H1 (cell line): Measurements from ENCODE around the gene KLK5. TPM values are rescaled to one million over a fixed set of nuclear protein-coding genes. Genes with fewer than 3 reads are reported as not detected.

Experiments used
- CTCF ChIA-PET: fragments of 300-600 bp; sonication (Branson Sonifier 250); formaldehyde crosslinking; loops from one replicate; lab custom pipeline; 2021; ENCODE audit not compliant: partially characterized antibody; lab: Charles Lee
- POLR2A ChIA-PET: fragments of 300-600 bp; sonication (Branson Sonifier 250); formaldehyde crosslinking; loops from one replicate; lab custom pipeline; 2021; ENCODE audit warnings: inconsistent platforms; ENCODE audit not compliant: partially characterized antibody; lab: Charles Lee
- DNase-seq, 2 experiments: peaks; one replicate each; pipeline versions ENCODE4 v3.0.0 to v3.0.0-alpha.2; 2010 to 2022; ENCODE audit warnings: low spot score in 2 of 2, low read depth in 1 of 2, mixed read lengths in 1 of 2
- FAIRE-seq: peaks from 2 replicates; lab custom pipeline; 2011; peaks lifted over from hg19 to GRCh38; lab: Jason Lieb, UNC
- H2AFZ ChIP-seq: 2 replicates; pipeline ENCODE4 v1.8.1; 2012; ENCODE audit warnings: low read length, inconsistent platforms
- H2AK5ac ChIP-seq: 2 replicates; pipeline ENCODE4 v1.6.1; 2013; ENCODE audit warnings: low read depth, low read length
- H2BK120ac ChIP-seq: replicated peaks from 2 replicates; pipeline ENCODE3; 2013; ENCODE audit warnings: low read depth, low read length, inconsistent platforms
- H2BK12ac ChIP-seq: 2 replicates; pipeline ENCODE4 v1.6.1; 2013; ENCODE audit warnings: low read depth, low read length
- H2BK15ac ChIP-seq: 2 replicates; pipeline ENCODE4 v1.6.1; 2013; ENCODE audit warnings: low read length
- H2BK20ac ChIP-seq: 2 replicates; pipeline ENCODE4 v1.6.1; 2013; ENCODE audit warnings: low read length
- H2BK5ac ChIP-seq: 2 replicates; pipeline ENCODE4 v1.6.1; 2013; ENCODE audit warnings: low read depth, low read length
- H3K14ac ChIP-seq: 2 replicates; pipeline ENCODE4 v1.6.1; 2013; ENCODE audit warnings: inconsistent platforms; ENCODE audit not compliant: insufficient read length
- H3K18ac ChIP-seq: 2 replicates; pipeline ENCODE4 v1.6.1; 2013; ENCODE audit warnings: low read length; ENCODE audit errors: extremely low read depth
- H3K23ac ChIP-seq: 2 replicates; pipeline ENCODE4 v1.6.1; 2013; ENCODE audit warnings: inconsistent platforms; ENCODE audit not compliant: insufficient read length
- H3K23me2 ChIP-seq: 2 replicates; pipeline ENCODE4 v1.6.1; 2013; ENCODE audit warnings: low read depth, low read length
- H3K27ac ChIP-seq: 2 replicates; pipeline ENCODE4 v1.6.1; 2011; ENCODE audit warnings: low read depth, low read length, inconsistent platforms
- H3K27me3 ChIP-seq, 4 experiments: replicated peaks in 1 of 4; 1 replicate in 1 of 4; 2 replicates in 3 of 4; pipeline versions ENCODE4 v1.6.1 to v1.8.1; 2011 to 2013; ENCODE audit warnings: low read length in 3 of 4, mild to moderate bottlenecking in 3 of 4, inconsistent platforms in 2 of 4, mixed read lengths in 2 of 4, moderate library complexity in 1 of 4; ENCODE audit not compliant: control insufficient read depth in 3 of 4, insufficient read depth in 3 of 4; ENCODE audit errors: extremely low read depth in 1 of 4
- H3K36me3 ChIP-seq, 4 experiments: 2 replicates each; pipeline versions ENCODE4 v1.6.1 to v1.8.1; 2011 to 2013; ENCODE audit warnings: mild to moderate bottlenecking in 4 of 4, low read length in 3 of 4, moderate library complexity in 2 of 4, control low read depth in 1 of 4, inconsistent platforms in 1 of 4; ENCODE audit not compliant: insufficient read depth in 4 of 4, control insufficient read depth in 2 of 4
- H3K4ac ChIP-seq: replicated peaks from 2 replicates; pipeline ENCODE3; 2013; ENCODE audit warnings: low read length, low read depth, mixed read lengths, inconsistent platforms; ENCODE audit not compliant: insufficient read length
- H3K4me1 ChIP-seq, 4 experiments: replicated peaks in 1 of 4; 1 replicate in 1 of 4; 2 replicates in 3 of 4; pipeline versions ENCODE4 v1.6.1 to v1.8.1; 2011 to 2013; ENCODE audit warnings: low read length in 3 of 4, inconsistent platforms in 2 of 4, mixed read lengths in 1 of 4; ENCODE audit not compliant: insufficient read depth in 4 of 4, control insufficient read depth in 3 of 4
- H3K4me2 ChIP-seq, 2 experiments: 2 replicates each; pipeline versions ENCODE4 v1.6.1 to v1.8.1; 2011 to 2013; ENCODE audit warnings: low read depth in 2 of 2, low read length in 2 of 2, control low read depth in 1 of 2, inconsistent platforms in 1 of 2, mild to moderate bottlenecking in 1 of 2; ENCODE audit not compliant: insufficient read depth in 1 of 2
- H3K4me3 ChIP-seq, 4 experiments: fragments of 200-600, 300-600 bp in 1 of 4; sonication (generic), shearing (Covaris generic), sonication (Bioruptor Twin) in 1 of 4; 2 replicates each; pipeline versions ENCODE4 v1.5.1 to v1.8.1; 2011 to 2016; ENCODE audit warnings: low read length in 4 of 4, low read depth in 3 of 4, control low read depth in 2 of 4, inconsistent platforms in 2 of 4, mild to moderate bottlenecking in 2 of 4, mixed read lengths in 1 of 4, moderate library complexity in 1 of 4; ENCODE audit not compliant: insufficient read depth in 2 of 4; ENCODE audit errors: extremely low read depth in 1 of 4
- H3K56ac ChIP-seq: replicated peaks from 2 replicates; pipeline ENCODE3; 2013; ENCODE audit warnings: low read depth, mild to moderate bottlenecking, mixed read lengths, low read length, inconsistent platforms; ENCODE audit not compliant: insufficient read length
- H3K79me1 ChIP-seq: 2 replicates; pipeline ENCODE4 v1.6.1; 2013; ENCODE audit warnings: low read depth, low read length, control low read depth
- H3K79me2 ChIP-seq, 2 experiments: 2 replicates each; pipeline versions ENCODE4 v1.6.1 to v1.8.1; 2012 to 2013; ENCODE audit warnings: low read length in 2 of 2, mild to moderate bottlenecking in 2 of 2, inconsistent platforms in 1 of 2; ENCODE audit not compliant: insufficient read depth in 2 of 2, control insufficient read depth in 1 of 2
- H3K9ac ChIP-seq, 4 experiments: replicated peaks in 1 of 4; 1 replicate in 1 of 4; 2 replicates in 3 of 4; pipeline versions ENCODE4 v1.6.1 to v1.8.1; 2011 to 2013; ENCODE audit warnings: low read depth in 3 of 4, low read length in 3 of 4, control low read depth in 2 of 4, mild to moderate bottlenecking in 2 of 4, moderate library complexity in 2 of 4, inconsistent platforms in 1 of 4; ENCODE audit errors: extremely low read depth in 1 of 4
- H3K9me3 ChIP-seq, 2 experiments: 2 replicates each; pipeline versions ENCODE4 v1.6.1 to v1.8.1; 2012 to 2013; ENCODE audit warnings: mild to moderate bottlenecking in 2 of 2, moderate library complexity in 2 of 2, control low read depth in 1 of 2, inconsistent platforms in 1 of 2, low read depth in 1 of 2, low read length in 1 of 2, mixed read lengths in 1 of 2; ENCODE audit not compliant: insufficient read depth in 2 of 2
- H4K20me1 ChIP-seq, 2 experiments: replicated peaks in 1 of 2; 2 replicates each; pipeline versions ENCODE3 to v1.8.1; 2011 to 2013; ENCODE audit warnings: inconsistent platforms in 2 of 2, low read length in 2 of 2, mild to moderate bottlenecking in 1 of 2; ENCODE audit not compliant: insufficient read depth in 2 of 2, control insufficient read depth in 1 of 2
- H4K5ac ChIP-seq: 2 replicates; pipeline ENCODE4 v1.6.1; 2013; ENCODE audit warnings: low read length, low read depth, mixed read lengths, inconsistent platforms; ENCODE audit not compliant: insufficient read length
- H4K8ac ChIP-seq: 2 replicates; pipeline ENCODE4 v1.8.0; 2013; ENCODE audit warnings: mild to moderate bottlenecking, moderate library complexity, low read length, inconsistent platforms; ENCODE audit not compliant: insufficient read depth; ENCODE audit errors: extremely low read depth
- H4K91ac ChIP-seq: replicated peaks from 2 replicates; pipeline ENCODE3; 2013; ENCODE audit warnings: low read length, mixed read lengths, inconsistent platforms; ENCODE audit not compliant: insufficient read length
- MAX ChIP-seq: IDR thresholded peaks from 2 replicates; pipeline ENCODE4 v1.6.1; 2012; ENCODE audit warnings: inconsistent platforms
- SRF ChIP-seq: IDR thresholded peaks from 2 replicates; pipeline ENCODE4 v1.6.1; 2011; ENCODE audit warnings: mild to moderate bottlenecking, low read depth, low read length, moderate library complexity
- WGBS, 2 experiments: shearing (Covaris generic) in 1 of 2; methylation state at CpG; one replicate each; pipeline versions ENCODE4 v1.1.6 to v1.1.7; 2013 to 2015; ENCODE audit warnings: low lambda C conversion rate in 2 of 2, mixed read lengths in 2 of 2, inconsistent platforms in 1 of 2, low coverage in 1 of 2, missing lambda C conversion rate in 1 of 2; ENCODE audit not compliant: insufficient replicate concordance in 2 of 2, insufficient coverage in 1 of 2, insufficient read length in 1 of 2; ENCODE audit errors: extremely low coverage in 1 of 2, missing lambda C conversion rate in 1 of 2; 5-methylcytosine and 5-hydroxymethylcytosine counted together
- polyA plus RNA-seq, 7 experiments: library from polyadenylated mRNA; depleted of rRNA in 3 of 7; stranded (reverse) in 5 of 7; unstranded in 2 of 7; fragments of >200 nt in 5 of 7; fragments of 200-250 nt in 2 of 7; gene quantifications; 1 replicate in 5 of 7; 2 replicates in 1 of 7; 4 replicates in 1 of 7; pipeline versions ENCODE4 v1.2.1 to v1.2.3, GENCODE V29; 2011 to 2013; ENCODE audit warnings: missing spikeins in 2 of 7, mixed read lengths in 2 of 7
- total RNA-seq: library from RNA; stranded (reverse); fragmentation: NEBNext Ultra II Directional; extraction: Animal tissue kit (Norgen Biotek cat#: 25700); gene quantifications from 2 replicates; pipeline ENCODE4 v1.2.1, GENCODE V29; 2021

KLK5 gene
- total and polyA plus RNA-seq, 2 of the 8 experiments (the other 6 are each of a cell fraction or from before 2014, with no cell fraction given): 0.76 to 2.0 TPM

GRCh38 chr19:50921426-50922316, 31.2 kb downstream of the KLK5 start:
- Histone ChIP-seq H2AFZ (no peak overlapping the region), H2BK20ac (no peak overlapping the region), H3K36me3 (no peaks in the 10 kb centered on the region), H3K56ac (no peak overlapping the region), H3K23ac (no peak overlapping the region), H2BK12ac (no peak overlapping the region), H4K91ac (no peak overlapping the region), H4K5ac (no peak overlapping the region), H3K4me1 (peaks cover 0 to 7% (median 5%) of the 10 kb centered on the region in 4 experiments; a peak in 5 of 7 replicates), H3K18ac (no peak overlapping the region), H3K4ac (no peak overlapping the region), H2AK5ac (no peak overlapping the region), H3K79me1 (no peaks in the 10 kb centered on the region), H3K9ac (no peak overlapping the region), H2BK120ac (no peak overlapping the region), H3K27me3 (no peaks in the 10 kb centered on the region; a peak in 1 of 7 replicates), H2BK5ac (no peak overlapping the region), H3K27ac (no peak overlapping the region), H2BK15ac (no peak overlapping the region), H3K4me3 (peak overlapping the region in 1 of 4 experiments; percentile 0; a peak in 1 of 8 replicates), H3K14ac (no peak overlapping the region), H4K20me1 (no peaks in the 10 kb centered on the region), H4K8ac (no peak overlapping the region), H3K9me3 (no peaks in the 10 kb centered on the region), H3K4me2 (peak overlapping the region in 1 of 2 experiments; percentile 44; a peak in 2 of 4 replicates), H3K23me2 (no peaks in the 10 kb centered on the region), H3K79me2 (no peaks in the 10 kb centered on the region)
- ChIA-PET POLR2A (interaction anchor here (0.7 to 3.3 kb wide), 5 partner anchors 10 to 179 kb away, joined by 3 to 35 read pairs (median 3); partner anchors contain the start of gene KLK4), CTCF (interaction anchor here (0.6 to 3.5 kb wide), 57 partner anchors 9 to 565 kb away, joined by 3 to 22 read pairs (median 4); partner anchors contain the start of genes CLEC11A, EMC10, GARIN5A and KLK15)
- TF ChIP-seq SRF (no peak), MAX (peak; percentile 65; the same call in 1 of the 2 replicates)
- WGBS, 2 experiments: 37% methylated on average over 12 of the region's 12 CpGs; no CpG with 5 or more reads in 1 of the 2 experiments
- peak in 1 of 2 experiments; percentile 48 for DNase-seq
- FAIRE-seq: no peak
